DMS153 treated with DMSO at 0.1 percent for 48 hours (cell line): ENCODE measurements around the gene FXR1.
"Not testable (repeated sequence)": the region's sequence is repeated elsewhere in the genome, so short reads cannot be mapped to it uniquely, and the experiment has no call there.

Experiments used
- DNase-seq: peaks from one replicate; lab custom pipeline; 2025; ENCODE audit not compliant: unreplicated experiment; lab: John Stamatoyannopoulos, UW

The FXR1 gene

DNA sequence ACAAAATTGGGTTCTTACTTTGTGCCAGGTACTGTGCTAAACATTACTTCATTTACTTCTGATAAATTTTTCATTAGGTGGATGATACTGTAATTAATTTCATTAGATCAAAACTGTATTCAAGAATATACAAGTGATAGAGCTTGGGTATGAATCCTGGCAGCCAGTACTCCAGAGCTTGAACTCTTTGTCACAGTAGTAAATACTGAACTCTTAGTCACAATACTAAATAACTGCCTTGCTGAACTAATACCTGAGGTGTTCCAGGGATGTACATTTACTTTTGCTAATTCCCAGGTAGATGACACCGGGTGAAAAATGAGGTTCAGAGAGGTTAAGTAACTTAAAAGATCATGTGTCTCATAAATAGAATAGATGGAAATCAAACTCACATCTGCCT is 20.3 kb downstream of the FXR1 start:
- no peak for DNase-seq

DNA sequence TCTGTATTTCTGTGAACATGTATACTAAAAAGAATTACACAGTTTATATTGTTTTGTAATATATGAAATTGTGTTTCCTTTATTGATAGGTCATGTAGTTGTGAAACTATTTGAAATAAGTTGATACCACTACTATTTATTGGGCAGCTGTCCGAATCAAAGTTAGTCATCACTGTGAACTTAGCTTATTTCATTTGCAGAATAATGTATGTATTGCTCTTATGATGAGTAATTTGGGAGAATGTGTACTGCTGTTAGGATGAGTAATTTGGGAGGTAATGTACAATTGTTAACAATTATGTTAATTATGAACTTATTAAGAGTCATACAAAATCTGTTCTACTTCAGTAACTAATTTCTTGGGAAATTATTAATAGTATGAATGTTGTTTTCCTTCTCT is 22.2 kb downstream of the FXR1 start:
- DNase-seq = no peak

DNA sequence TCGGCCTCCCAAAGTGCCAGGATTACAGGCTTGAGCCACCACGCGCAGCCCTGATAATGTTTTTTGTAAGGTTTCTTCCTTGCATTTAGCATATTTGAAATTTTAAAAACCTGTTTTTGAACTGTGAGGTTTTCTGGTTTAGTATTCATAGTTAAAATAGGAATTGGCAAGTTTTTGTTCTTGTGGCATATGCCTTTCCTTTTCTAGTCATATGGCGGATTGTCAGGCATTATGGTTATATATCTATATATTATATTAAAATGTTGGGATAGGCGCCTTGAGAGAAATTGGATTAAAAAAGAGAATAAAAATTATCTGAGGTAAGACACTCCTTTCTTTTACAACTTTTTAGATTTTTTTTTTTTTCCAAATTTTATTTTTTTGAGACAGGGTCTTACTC is 28.4 kb downstream of the FXR1 start:
- DNase-seq = no peak

DNA sequence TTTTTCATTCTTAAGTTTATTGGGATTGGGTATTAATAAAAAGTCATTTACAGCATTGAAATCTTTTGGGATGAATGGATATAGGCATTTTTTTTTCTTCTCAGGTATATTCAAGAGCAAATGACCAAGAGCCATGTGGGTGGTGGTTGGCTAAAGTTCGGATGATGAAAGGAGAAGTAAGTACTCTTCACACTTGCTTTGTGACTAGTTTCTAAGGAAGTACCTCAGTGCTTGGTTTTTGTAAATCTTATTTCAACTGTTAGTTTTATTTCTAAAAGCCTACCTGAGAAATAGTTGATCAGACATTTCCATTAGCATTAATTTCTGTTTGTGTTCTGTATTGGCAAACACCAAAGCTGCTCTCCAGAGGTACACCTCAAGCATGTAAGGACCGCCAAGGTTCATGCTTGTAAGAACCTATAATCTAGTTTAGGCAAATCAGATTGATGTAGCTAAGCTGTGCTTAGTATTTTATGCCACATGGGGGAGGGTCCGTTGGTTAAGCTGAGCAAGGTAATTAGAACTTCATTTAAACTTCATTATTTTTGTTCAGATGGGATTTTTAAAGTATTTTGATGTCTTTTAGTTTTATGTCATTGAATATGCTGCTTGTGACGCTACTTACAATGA is 35.4 kb downstream of the FXR1 start:
- DNase-seq = no peak

DNA sequence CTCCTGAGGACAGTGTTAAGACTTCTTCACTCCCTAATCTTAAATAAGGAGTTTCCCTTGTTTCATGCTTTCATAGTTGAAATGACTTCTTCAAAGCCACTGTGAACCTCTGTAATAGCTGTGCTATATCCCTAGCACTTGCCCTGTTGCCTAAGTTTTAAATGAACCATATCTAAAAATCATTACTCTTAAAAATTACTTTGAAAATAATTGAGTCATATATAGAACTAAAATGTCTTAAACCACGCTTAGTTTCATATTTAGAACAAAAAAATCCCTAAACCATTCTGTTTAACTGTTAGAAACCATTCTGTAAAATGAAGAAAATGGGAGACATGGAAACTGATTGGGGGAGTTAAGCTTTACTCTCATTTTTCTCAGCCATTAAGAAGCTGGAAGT is 47.2 kb downstream of the FXR1 start:
- no peak for DNase-seq

DNA sequence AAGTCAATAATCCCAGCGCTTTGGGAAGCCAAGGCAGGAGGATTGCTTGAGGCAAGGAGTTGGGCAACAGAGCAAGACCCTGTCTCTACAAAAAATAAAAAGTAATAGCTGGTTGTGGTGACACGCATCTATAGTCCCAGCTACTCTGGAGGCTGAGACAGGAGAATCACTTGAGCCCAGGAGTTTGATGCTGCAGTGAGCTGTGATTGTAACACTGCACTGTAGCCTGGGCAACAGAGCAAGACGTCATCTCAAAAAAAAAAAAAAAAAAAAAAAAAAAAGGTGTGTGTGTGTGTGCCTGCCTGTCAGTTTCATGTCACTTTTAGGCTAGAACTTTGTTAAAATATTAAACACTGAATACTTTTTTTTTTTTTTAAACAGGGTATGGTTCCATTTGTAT is 48.6 kb downstream of the FXR1 start:
- DNase-seq = no peak

DNA sequence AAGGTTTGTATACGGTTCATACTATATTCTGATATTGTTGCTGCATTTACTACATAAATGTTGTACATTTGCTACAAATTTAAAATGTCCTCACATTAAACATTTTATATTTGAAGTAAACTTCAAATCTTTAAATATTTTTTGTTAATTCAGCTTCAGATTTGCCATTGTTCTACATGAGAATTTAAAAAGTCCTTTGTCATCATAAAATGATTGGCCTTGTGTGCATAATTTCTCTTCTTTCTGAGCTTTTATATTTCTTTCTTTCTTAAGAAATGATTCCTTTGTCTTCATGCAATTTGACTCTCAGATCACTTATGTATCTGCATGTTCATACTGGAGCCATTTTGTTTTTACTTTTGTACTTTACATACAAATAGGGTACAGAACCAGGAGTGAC is 49.1 kb downstream of the FXR1 start:
- DNase-seq = no peak

DNA sequence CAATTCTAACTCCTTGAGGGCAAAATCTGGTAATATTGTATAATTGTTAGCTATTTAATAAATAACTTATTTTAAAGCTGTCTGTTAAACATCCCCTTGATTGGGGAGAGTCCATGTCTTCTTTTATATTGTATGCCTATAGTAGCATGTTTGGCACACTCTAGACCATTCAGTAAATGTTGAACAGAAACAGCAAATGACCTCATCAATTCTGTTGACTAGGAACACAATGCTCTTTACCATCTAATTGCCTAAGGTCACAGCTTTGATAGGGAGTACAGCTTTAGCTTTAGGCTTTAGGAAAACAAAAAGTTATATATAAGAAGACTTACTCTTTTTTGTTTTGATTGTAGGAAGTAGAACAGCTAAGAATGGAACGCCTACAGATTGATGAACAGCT is 50.1 kb downstream of the FXR1 start:
- no peak for DNase-seq

DNA sequence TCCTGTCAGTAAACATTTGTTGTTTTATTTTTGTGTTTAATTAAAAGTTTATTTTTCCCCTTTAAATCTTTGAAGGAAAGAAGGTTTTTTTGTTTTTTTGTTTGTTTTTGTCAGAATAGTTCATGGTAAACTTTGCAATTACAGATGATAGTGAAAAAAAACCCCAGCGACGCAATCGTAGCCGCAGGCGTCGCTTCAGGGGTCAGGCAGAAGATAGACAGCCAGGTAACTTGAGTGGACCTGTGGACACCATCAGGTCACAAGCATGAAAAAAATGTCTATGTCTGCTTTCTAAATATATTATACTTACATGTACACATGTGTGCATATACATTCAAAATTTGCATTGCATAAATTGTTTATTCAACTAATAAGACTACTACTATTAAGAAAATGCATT is 58.5 kb downstream of the FXR1 start:
- no peak for DNase-seq

DNA sequence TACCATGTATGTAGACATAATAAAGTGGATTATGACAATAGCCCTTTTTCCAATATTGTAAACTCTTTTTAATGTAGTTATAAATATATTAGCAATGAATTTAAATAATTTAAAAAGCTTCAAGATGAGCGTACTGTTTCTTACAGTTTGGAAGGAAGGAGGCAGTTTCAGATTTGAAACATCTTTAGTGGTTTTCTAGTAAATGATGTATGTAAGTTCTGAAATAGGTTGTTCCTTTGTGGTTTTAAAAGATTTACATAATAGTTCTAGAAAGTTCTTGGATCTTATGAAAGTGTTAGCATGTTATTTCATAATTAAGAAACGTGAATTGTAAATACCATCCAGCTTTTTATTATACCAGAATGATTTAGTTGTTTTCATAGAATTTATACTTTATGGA is 61.1 kb downstream of the FXR1 start:
- no peak for DNase-seq

DNA sequence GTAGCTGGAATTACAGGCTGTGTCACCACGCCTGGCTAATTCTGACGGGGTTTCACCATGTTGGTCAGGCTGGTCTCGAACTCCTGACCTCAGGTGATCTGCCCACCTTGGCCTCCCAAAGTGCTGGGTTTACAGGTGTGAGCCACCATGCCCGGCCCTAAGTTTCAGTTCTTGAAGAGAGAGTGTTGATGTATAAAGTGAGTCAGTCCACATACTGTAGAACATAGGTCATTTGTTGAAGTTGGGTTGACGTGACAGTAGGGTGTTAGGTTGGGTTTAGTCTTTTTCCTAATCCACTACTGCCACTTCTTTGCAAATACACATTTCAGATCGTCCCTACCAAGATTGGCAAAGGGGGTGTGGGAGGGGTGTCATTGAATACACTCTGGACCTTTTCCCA is 61.8 kb downstream of the FXR1 start:
- no peak for DNase-seq

DNA sequence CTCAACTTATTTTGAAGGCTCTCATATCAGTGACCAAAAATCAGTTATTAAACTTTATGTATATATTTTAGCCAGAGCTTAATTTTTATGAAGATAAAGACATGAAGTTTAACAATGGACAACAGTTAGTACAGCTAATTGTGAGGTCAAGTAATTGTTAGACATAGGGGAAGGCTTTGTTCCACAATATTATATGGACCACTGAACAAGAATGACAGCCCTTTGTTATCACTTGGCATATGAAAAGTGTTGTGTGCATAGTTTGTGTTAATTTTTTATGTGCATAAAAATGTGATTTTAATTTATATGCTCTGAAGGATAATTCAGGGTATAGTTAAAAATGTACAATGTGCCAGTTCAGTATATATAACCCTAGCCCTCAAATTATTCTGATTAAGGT is 65.0 kb downstream of the FXR1 start:
- no peak for DNase-seq

DNA sequence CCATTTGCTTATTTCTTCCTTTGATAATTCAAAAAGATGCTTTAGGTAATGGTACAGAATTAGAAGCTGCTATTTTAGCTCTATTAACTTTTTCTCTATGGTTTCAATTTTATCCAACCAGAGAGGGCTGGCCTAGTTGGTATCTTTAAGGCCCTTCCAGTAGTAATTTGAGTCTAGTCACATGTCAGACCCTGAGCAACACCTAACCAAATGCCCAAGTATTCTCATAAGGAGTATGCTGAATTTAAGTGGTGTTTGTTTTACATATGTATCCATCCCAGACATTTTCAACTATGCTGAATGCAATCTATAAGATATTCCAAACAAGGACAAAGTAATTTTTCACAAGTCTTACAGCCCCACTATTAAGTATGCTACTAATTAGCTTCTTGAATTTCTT is 67.5 kb downstream of the FXR1 start:
- DNase-seq = no peak

DNA sequence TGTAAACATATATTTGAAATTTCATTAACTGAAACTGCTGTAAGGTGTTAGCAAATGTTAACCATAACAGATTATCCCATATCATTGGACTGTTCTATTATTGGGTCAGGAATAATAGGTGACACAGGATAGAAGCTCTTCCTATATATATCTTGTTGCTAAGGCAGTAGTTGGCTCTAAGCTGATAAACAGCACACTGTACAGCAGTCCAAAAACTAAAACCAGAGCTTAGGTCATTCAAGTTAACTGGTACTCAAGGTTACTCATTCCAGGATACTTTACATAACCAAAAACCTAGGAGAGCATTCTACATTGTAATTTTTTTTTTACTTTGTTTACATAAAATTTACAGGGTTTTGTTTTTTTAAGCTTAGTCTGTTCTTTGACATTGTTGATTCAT is 68.1 kb downstream of the FXR1 start:
- DNase-seq = no peak

DNA sequence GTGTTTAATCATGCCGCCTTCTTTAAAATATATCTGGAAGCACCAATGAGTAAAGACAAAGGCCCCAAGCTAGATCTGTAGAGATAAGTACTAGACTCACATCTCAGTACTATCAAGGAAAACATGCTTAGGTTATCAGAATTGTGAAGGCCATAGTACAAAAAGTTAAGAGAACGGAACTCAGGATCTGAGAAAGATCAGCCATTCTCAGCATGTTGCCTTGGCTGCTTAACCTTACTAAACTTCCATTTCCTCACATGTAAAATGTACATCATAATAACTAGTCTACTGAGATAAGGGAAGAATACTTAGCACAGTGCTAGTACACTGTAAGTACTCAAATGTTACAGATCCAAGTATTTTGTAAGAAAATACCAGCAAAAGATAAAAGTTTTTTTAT is 69.4 kb downstream of the FXR1 start:
- no peak for DNase-seq

DNA sequence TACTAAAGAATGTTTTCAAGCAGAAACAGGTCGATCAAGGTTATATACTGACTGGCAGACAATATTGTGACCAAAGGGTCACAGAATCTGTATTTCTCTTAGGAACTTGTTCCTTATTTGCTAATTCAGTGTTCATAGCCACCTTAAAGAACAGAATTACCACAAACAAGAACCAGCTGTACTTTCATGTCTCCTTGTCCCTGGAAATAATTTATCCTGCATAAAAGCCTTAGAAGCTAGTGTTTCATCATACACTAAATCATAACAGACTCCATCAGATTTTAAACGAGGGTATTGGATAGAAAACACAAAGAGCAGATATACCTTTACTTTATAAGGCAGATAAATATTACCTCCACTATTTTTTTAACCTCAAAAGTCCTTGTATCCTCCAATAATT is 70.7 kb downstream of the FXR1 start:
- DNase-seq = no peak

DNA sequence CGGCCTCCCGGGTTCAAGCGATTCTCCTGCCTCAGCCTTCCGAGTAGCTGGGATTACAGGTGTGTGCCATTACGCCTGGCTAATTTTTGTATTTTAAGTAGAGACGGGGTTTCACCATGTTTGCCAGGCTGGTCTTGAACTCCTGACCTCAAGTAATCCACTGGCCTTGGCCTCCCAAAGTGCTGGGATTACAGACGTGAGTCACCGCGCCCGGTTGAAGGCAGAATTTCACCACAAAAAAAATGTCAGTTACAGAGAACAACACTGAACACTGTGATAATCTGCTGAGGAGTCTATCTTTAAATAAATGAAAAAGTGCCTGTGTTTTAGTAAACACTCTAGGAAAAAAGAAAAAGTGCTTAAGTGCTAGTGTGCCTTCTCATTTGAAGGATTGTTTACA is 73.9 kb downstream of the FXR1 start:
- not testable (repeated sequence) for DNase-seq

DNA sequence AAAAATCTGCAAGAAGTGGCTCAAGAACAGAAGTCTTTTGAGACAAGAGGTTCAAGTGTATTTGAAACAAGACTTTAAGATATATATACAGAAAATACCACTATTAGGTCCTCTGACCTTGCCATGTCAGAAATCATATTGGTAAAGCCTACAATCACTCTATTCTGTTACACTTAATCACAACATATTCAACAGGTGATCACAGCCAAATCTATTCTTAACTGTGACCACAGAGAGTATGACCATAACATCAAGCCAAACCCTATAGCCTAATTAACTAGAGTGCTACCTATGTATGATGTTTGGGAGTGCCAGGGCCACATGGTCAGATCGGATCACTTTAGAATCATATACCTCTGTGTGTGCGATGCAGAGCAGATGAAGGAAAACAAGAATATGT is 74.9 kb downstream of the FXR1 start:
- no peak for DNase-seq

DNA sequence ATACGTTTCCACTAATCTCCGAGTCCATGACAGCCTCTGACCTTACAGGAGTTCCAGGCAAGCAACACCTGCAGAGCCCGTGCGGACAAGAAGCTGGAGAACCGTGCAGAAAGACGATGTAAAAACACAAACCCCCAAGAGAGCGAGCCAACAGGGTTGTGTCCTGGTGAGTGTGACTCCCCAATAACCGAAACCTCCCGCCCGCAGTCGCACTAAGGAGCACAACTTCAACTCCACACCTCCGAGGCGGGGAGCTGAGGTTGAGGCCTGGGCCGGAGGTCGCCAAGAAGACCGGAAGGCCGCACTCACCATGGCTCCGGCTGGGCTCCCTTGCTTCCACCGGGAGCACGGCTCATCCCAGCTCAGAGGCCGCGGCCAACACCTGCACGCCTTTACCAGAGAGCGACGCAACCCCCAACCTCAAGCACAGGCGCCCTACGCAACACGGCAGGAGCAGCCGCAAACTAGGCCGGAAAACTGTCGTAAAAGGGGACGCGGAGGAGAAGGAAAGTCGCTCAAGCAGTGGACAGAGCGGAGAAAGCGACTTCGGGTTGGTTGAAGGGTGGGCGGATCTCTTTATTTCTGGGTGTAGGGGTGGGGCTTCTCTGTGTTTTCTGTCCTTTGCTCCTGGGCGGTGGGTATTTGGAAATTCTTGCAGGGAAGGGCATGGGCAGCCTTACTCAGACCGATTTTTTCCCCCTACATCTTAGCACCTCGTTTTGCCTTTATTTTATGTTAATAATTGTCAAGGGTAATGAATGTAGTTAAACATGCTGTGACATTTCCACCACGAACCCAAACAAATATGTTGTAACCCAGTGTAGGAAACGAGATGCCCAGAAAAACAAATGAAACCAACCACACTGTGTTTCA is 77.1 kb downstream of the FXR1 start, which contains the start of gene DNAJC19:
Gene DNAJC19 (minus strand): TSS at position 446 of the 873 bp plus-strand sequence. CDS start 134 bp downstream, at position 312.
- DNase-seq = peak; percentile 92

DNA sequence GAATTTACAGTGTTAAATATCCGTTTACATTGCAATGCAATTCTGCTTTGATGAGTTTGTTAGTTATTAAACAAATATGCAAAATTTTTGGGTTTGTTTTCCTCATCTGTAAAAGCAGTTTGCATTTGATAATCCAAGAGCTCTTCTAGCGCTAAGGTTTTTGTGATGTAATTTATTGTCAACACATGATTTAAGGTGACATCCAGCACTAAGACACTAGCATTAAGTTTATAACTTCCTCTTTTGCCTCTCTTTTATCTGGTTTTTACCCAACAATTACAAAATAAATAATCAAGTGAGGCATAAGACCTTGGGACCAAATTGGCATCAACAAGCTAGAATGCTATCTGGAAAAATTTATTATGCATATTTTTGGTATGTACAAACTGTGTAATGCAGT is 78.0 kb downstream of the FXR1 start:
- no peak for DNase-seq

DNA sequence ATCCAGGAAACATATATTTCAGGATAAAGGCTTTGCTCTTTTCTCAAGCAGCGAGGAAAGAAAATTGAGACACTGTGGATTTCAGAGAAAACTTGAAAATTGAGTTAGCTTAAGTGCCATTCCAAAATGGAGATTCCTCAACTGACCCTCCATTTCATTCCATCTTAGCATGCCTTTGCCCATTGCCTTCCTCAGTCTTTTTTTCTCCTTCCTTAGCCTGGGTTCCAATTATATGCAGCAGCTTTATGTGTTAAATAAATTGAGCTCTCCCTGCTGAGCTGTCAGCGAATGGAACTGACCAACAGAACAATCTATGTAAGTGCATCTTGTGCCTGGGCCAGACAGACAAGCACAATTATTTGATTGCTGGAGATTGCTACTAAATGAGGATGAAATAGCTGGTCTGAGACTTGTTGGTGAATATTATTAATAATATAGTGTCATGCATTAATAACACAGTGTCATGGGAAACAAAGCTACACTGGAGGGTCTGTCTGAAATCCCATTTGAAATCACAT is 84.0 kb downstream of the FXR1 start:
- no peak for DNase-seq

DNA sequence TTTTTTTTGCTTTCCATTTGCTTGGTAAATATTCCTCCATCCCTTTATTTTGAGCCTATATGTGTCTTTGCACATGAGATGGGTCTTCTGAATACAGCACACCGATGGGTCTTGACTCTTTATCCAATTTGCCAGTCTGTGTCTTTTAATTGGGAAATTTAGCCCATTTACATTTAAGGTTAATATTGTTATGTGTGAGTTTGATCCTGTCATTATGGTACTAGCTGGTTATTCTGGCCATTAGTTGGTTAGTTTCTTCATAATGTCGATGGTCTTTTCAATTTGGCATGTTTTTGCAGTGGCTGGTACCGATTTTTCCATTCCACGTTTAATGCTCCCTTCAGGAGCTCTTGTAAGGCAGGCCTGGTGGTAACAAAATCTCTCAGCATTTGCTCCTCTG is 89.9 kb downstream of the FXR1 start:
- DNase-seq = not testable (repeated sequence)
